K562 (cell line): ENCODE data around the gene MUC5B. TPM values are rescaled to one million over a fixed set of nuclear protein-coding genes. Genes with fewer than 3 reads are reported as not detected.

Experiments used
- ATAC-seq: fragments of 200-7000 bp; cut with Tn5 transposase; 3 replicates; pipeline ENCODE4 v1.9.1; 2020; ENCODE audit warnings: moderate library complexity
- BruUV-seq: library from RNA; stranded (reverse); fragments of 400-500 nt; replicated peaks from 2 replicates; lab custom pipeline; 2021; lab: Mats Ljungman, UMichigan
- CTCF ChIA-PET: fragments of 300-600 bp; formaldehyde crosslinking; extraction: SDS; loops from one replicate; lab custom pipeline; 2021; ENCODE audit warnings: low intra/inter-chr PET ratio; lab: Yijun Ruan, JAX
- POLR2A ChIA-PET: fragments of 300-600, 350-650 bp; sonication (Branson Sonifier 250); formaldehyde crosslinking; extraction: SDS; loops from one replicate; lab custom pipeline; 2021; ENCODE audit warnings: antibody characterized with exemption, inconsistent platforms; lab: Yijun Ruan, JAX
- DNase-seq, 4 experiments: peaks; one replicate each; pipeline versions ENCODE4 v3.0.0 to v3.0.0-alpha.2; 2011 to 2018; ENCODE audit warnings: low spot score in 3 of 4, mixed read lengths in 3 of 4; ENCODE audit errors: extremely low read depth in 1 of 4
- FAIRE-seq: peaks from 2 replicates; lab custom pipeline; 2011; peaks lifted over from hg19 to GRCh38; lab: Jason Lieb, UNC
- H2AFZ ChIP-seq: 2 replicates; pipeline ENCODE4 v1.6.0; 2011; ENCODE audit warnings: low read depth, low read length, control low read depth, inconsistent platforms
- H3K27ac ChIP-seq: fragments of 200-600 bp; 3 replicates; pipeline ENCODE4 v1.8.0; 2011; ENCODE audit warnings: low read depth, mild to moderate bottlenecking, control low read depth, inconsistent platforms, low read length, moderate library complexity, mixed read lengths; ENCODE audit errors: extremely low read depth
- H3K27me3 ChIP-seq, 2 experiments: fragments of 300-600 bp in 1 of 2; 2 replicates in 1 of 2; 3 replicates in 1 of 2; pipeline versions ENCODE4 v1.6.0 to v1.8.0; 2011; ENCODE audit warnings: inconsistent platforms in 2 of 2, low read length in 2 of 2, mild to moderate bottlenecking in 1 of 2, mixed read lengths in 1 of 2, moderate library complexity in 1 of 2; ENCODE audit not compliant: control insufficient read depth in 2 of 2, insufficient read depth in 2 of 2
- H3K36me3 ChIP-seq: fragments of 300-600 bp; 3 replicates; pipeline ENCODE4 v1.8.0; 2011; ENCODE audit warnings: mild to moderate bottlenecking, low read length, inconsistent platforms; ENCODE audit not compliant: control insufficient read depth, insufficient read depth
- H3K4me1 ChIP-seq, 2 experiments: fragments of 200-600 bp in 1 of 2; replicated peaks in 1 of 2; 2 replicates in 1 of 2; 3 replicates in 1 of 2; pipeline versions ENCODE4 v1.5.1 to v1.8.0; 2011; ENCODE audit warnings: inconsistent platforms in 2 of 2, low read length in 2 of 2, mild to moderate bottlenecking in 1 of 2, mixed read lengths in 1 of 2, moderate library complexity in 1 of 2; ENCODE audit not compliant: control insufficient read depth in 2 of 2, insufficient read depth in 2 of 2
- H3K4me2 ChIP-seq: 2 replicates; pipeline ENCODE4 v1.6.1; 2011; ENCODE audit warnings: low read length, control low read depth, inconsistent platforms, mixed read lengths; ENCODE audit not compliant: insufficient read depth
- H3K4me3 ChIP-seq: fragments of 200-600 bp; sonication (generic), shearing (Covaris generic); 2 replicates; pipeline ENCODE4 v1.5.1; 2016; ENCODE audit warnings: control low read depth, inconsistent platforms
- H3K79me2 ChIP-seq: fragments of 200-600 bp; 3 replicates; pipeline ENCODE4 v1.8.0; 2011; ENCODE audit warnings: low read length, inconsistent platforms; ENCODE audit not compliant: control insufficient read depth, insufficient read depth
- H3K9ac ChIP-seq, 2 experiments: 2 replicates each; pipeline versions ENCODE4 v1.6.0 to v1.6.1; 2011; ENCODE audit warnings: low read depth in 2 of 2, low read length in 2 of 2, control low read depth in 1 of 2, inconsistent platforms in 1 of 2, mild to moderate bottlenecking in 1 of 2, mixed read lengths in 1 of 2; ENCODE audit not compliant: insufficient read depth in 1 of 2
- H3K9me1 ChIP-seq: one replicate; pipeline ENCODE4 v1.6.0; 2011; ENCODE audit warnings: inconsistent platforms, mild to moderate bottlenecking, low read length, moderate library complexity; ENCODE audit not compliant: control insufficient read depth, insufficient read depth
- H3K9me3 ChIP-seq: replicated peaks from 2 replicates; pipeline ENCODE4 v1.5.1; 2011; ENCODE audit warnings: low read depth, low read length, inconsistent platforms; ENCODE audit not compliant: control insufficient read depth, insufficient read depth
- H4K20me1 ChIP-seq: replicated peaks from 2 replicates; pipeline ENCODE4 v1.6.1; 2011; ENCODE audit warnings: low read length, inconsistent platforms, mixed read lengths; ENCODE audit not compliant: control insufficient read depth, insufficient read depth
- CHD1 ChIP-seq: fragments of 200-600 bp; sonication (generic); IDR thresholded peaks from one replicate; pipeline ENCODE4 v1.6.1; 2012; ENCODE audit warnings: mild to moderate bottlenecking, moderate library complexity, low read length, inconsistent platforms
- CSDE1 ChIP-seq, 2 experiments: fragments of 450-650 bp; IDR thresholded peaks; 2 replicates each; pipeline ENCODE4 v1.6.1; 2016; ENCODE audit warnings: mild to moderate bottlenecking in 1 of 2
- HCFC1 ChIP-seq: IDR thresholded peaks from 2 replicates; pipeline ENCODE4 v1.6.1; 2012; ENCODE audit warnings: low read depth, low read length, improper control_type of control experiment
- HEY1 ChIP-seq: fragments of 250-450 bp; sonication (Bioruptor Pico); IDR thresholded peaks from 2 replicates; pipeline ENCODE4 v1.5.0; 2020; ENCODE audit warnings: mild to moderate bottlenecking, moderate library complexity, borderline replicate concordance
- IFI16 ChIP-seq: fragments of 250-450 bp; sonication (Bioruptor Pico); IDR thresholded peaks from 2 replicates; pipeline ENCODE4 v2.1.2; 2022; ENCODE audit warnings: mild to moderate bottlenecking, inconsistent platforms
- MCM3 ChIP-seq: fragments of 450-650 bp; IDR thresholded peaks from 2 replicates; pipeline ENCODE4 v1.6.1; 2016
- MTA2 ChIP-seq: fragments of 450-650 bp; IDR thresholded peaks from 2 replicates; pipeline ENCODE4 v1.6.1; 2016; ENCODE audit warnings: low read depth
- PYGO2 ChIP-seq: fragments of 450-650 bp; IDR thresholded peaks from 2 replicates; pipeline ENCODE4 v1.6.1; 2016; ENCODE audit warnings: mild to moderate bottlenecking, missing genetic modification characterization, moderate library complexity, missing compliant biosample characterization
- SP1 ChIP-seq: sonication (generic); formaldehyde crosslinking; IDR thresholded peaks from 2 replicates; pipeline ENCODE4 v1.8.1; 2022; ENCODE audit warnings: mild to moderate bottlenecking, missing genetic modification reagents
- XRCC4 ChIP-seq: IDR thresholded peaks from one replicate; pipeline ENCODE4 v1.6.1; 2011; ENCODE audit not compliant: insufficient read depth, insufficient read length; ENCODE audit errors: extremely low read depth
- ZFP1 ChIP-seq: fragments of 450-650 bp; formaldehyde crosslinking; IDR thresholded peaks from 2 replicates; pipeline ENCODE4 v1.4.0; 2020; ENCODE audit warnings: mild to moderate bottlenecking, mixed read lengths
- ZNF12 ChIP-seq: sonication (generic); formaldehyde crosslinking; IDR thresholded peaks from 2 replicates; pipeline ENCODE4 v1.4.0; 2020; ENCODE audit warnings: mild to moderate bottlenecking, missing genetic modification reagents
- WGBS: fragments of 100-300 bp; shearing (Covaris generic); methylation state at CpG from one replicate; pipeline ENCODE4 v1.1.6; 2016; ENCODE audit warnings: low coverage, mixed read lengths; ENCODE audit not compliant: insufficient coverage; ENCODE audit errors: missing lambda C conversion rate; 5-methylcytosine and 5-hydroxymethylcytosine counted together
- in situ Hi-C: fragments of 300-500 bp; cut with MboI; formaldehyde crosslinking; loops from 4 replicates; pipeline ENCODE4 v1.15.0; 2018; ENCODE audit warnings: inconsistent platforms, mixed read lengths
- intact Hi-C: fragments of 100-400 bp; cut with micrococcal nuclease; formaldehyde crosslinking; loops from 2 replicates; pipeline ENCODE4 v1.14.2; 2022
- polyA plus RNA-seq, 8 experiments: library from polyadenylated mRNA; depleted of rRNA in 4 of 8; stranded (reverse) in 5 of 8; unstranded in 3 of 8; fragments of >200 nt; fragmentation: Nextera tagmentation in 2 of 8; fragmentation: Illumina TruSeq in 1 of 8; extraction: Ambion mirVana in 2 of 8; extraction: Trizol in 1 of 8; gene quantifications; 2 replicates each; pipeline versions ENCODE4 v1.2.1 to v1.2.3, GENCODE V29; 2011 to 2014; ENCODE audit warnings: inconsistent platforms in 1 of 8, missing spikeins in 1 of 8
- total RNA-seq, 7 experiments: library from RNA; depleted of rRNA in 6 of 7; stranded (reverse); fragments of >200 nt in 6 of 7; fragmentation: Illumina TruSeq in 2 of 7; extraction: Trizol in 2 of 7; gene quantifications; 2 replicates each; pipeline versions ENCODE4 v1.2.1 to v1.2.3, GENCODE V29; 2011 to 2021; ENCODE audit warnings: low replicate concordance in 1 of 7
- TF ChIP-seq, protein P1 (sequence below): IDR thresholded peaks from 2 replicates; pipeline ENCODE4 v1.6.1; 2011; ENCODE audit not compliant: insufficient read length; ENCODE audit errors: extremely low read depth
- TF ChIP-seq, protein P2 (sequence below): sonication (generic); formaldehyde crosslinking; IDR thresholded peaks from 2 replicates; pipeline ENCODE4 v1.9.0; 2022; ENCODE audit warnings: mild to moderate bottlenecking, missing genetic modification reagents
- TF ChIP-seq, protein P3 (sequence below): fragments of 250-450 bp; sonication (Bioruptor Pico); IDR thresholded peaks from 2 replicates; pipeline ENCODE4 v1.5.0; 2020; ENCODE audit warnings: mild to moderate bottlenecking

MUC5B gene
- total and polyA plus RNA-seq, 9 of the 15 experiments (the other 6 are each of a cell fraction or from before 2014, with no cell fraction given) = 0.04 to 0.95 TPM; not detected in 7

DNA sequence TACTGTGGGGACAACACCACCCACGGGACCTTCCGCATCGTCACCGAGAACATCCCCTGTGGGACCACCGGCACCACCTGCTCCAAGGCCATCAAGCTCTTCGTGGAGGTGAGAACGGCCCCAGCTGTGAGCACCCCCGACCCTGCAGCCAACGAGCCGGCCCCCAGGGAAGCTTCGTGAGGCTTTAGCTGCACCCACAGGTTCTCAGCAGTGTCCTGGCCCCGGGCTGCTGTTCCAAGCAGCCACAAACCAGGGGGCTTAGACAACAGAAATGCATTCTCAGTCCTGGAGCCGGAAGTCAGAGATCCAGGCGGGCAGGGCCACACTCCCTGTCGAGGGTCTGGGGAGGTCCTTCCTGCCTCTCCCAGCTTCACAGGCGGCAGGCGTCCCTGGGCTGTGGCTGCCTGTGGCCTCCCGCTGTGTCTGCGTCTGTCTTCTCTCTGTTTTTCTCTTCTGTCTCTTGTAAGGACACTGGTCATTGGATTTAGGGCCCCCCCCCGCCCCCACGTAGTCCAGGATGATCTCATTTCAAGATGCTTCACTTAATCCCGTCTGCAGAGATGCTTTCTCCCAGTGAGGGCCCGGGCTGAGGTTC, 12.5 kb downstream of the MUC5B start (continued):
- TF ChIP-seq HCFC1 (no peak), MTA2 (no peak)
- TF ChIP-seq, all 486 proteins: peak for 0

DNA sequence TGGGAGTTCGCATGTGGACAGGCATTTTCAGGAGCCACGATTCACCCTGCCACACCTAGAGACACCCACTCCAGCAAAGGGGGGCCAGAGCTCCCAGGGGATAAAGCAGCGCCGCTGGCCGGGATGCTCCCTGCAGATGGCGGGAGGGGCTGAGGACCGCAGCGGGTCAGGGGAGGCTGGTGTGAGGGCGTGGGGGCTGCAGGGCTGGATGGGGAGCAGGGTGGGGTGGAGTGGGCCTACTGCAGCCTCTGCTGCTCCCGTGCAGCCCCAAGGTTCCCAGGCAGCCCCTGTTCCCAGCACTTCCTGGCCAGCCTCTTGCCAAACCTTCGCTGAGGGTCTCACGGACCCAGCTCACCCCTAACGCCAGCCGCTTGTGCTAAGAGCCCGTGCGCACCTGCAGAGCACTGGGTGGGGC, 13.0 kb downstream of the MUC5B start:
- POLR2A ChIA-PET = no interaction called here
- Histone ChIP-seq H3K4me1 (peaks cover 0 to 37% of the 10 kb centered on the region in 2 experiments; a peak in 2 of 5 replicates), H3K27ac (no peak overlapping the region), H3K4me2 (no peak overlapping the region), H4K20me1 (peaks cover 16% of the 10 kb centered on the region; the same call in 1 of the 2 replicates), H3K79me2 (no peaks in the 10 kb centered on the region), H2AFZ (no peak overlapping the region), H3K27me3 (peaks cover 0 to 57% of the 10 kb centered on the region in 2 experiments; a peak in 2 of 5 replicates), H3K9ac (no peak overlapping the region), H3K36me3 (no peaks in the 10 kb centered on the region), H3K4me3 (no peak overlapping the region), H3K9me3 (no peaks in the 10 kb centered on the region), H3K9me1 (no peaks in the 10 kb centered on the region)
- in situ Hi-C loops (no loop called here), intact Hi-C loops (no loop called here)
- 2% methylated on average over 16 of the region's 16 CpGs for WGBS
- BruUV-seq = no TSS peak
- DNase-seq = no peak
- FAIRE-seq = no peak
- CTCF ChIA-PET = no interaction called here
- TF ChIP-seq ZNF12 (CRISPR knock-in tag) (no peak), PYGO2 (tag) (no peak), MCM3 (no peak), HEY1 (CRISPR knock-in tag) (no peak), ZFP1 (no peak), SP1 (no peak), CHD1 (no peak), IFI16 (CRISPR knock-in tag) (no peak), XRCC4 (no peak), CSDE1 (IDR thresholded peaks at IDR 0.05) (no peak)
- TF ChIP-seq, protein P1, sequence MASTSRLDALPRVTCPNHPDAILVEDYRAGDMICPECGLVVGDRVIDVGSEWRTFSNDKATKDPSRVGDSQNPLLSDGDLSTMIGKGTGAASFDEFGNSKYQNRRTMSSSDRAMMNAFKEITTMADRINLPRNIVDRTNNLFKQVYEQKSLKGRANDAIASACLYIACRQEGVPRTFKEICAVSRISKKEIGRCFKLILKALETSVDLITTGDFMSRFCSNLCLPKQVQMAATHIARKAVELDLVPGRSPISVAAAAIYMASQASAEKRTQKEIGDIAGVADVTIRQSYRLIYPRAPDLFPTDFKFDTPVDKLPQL = no peak
- TF ChIP-seq, protein P2, sequence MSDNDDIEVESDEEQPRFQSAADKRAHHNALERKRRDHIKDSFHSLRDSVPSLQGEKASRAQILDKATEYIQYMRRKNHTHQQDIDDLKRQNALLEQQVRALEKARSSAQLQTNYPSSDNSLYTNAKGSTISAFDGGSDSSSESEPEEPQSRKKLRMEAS (CRISPR knock-in tag) = no peak
- TF ChIP-seq, protein P3, sequence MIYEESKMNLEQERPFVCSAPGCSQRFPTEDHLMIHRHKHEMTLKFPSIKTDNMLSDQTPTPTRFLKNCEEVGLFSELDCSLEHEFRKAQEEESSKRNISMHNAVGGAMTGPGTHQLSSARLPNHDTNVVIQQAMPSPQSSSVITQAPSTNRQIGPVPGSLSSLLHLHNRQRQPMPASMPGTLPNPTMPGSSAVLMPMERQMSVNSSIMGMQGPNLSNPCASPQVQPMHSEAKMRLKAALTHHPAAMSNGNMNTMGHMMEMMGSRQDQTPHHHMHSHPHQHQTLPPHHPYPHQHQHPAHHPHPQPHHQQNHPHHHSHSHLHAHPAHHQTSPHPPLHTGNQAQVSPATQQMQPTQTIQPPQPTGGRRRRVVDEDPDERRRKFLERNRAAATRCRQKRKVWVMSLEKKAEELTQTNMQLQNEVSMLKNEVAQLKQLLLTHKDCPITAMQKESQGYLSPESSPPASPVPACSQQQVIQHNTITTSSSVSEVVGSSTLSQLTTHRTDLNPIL (CRISPR knock-in tag) = no peak
- no peak for ATAC-seq
